SK-N-SH (cell line): ENCODE data around the gene LRMDA. TPM values are rescaled to one million over a fixed set of nuclear protein-coding genes. Genes with fewer than 3 reads are reported as not detected.

Experiments used
- CTCF ChIA-PET: fragments of 300-600, 350-600 bp; formaldehyde crosslinking; extraction: SDS; loops from one replicate; lab custom pipeline; 2021; lab: Yijun Ruan, JAX
- POLR2A ChIA-PET: fragments of 350-600 bp; sonication (Branson Sonifier 250); formaldehyde crosslinking; extraction: SDS; loops from one replicate; lab custom pipeline; 2020; ENCODE audit warnings: antibody characterized with exemption, inconsistent platforms; lab: Yijun Ruan, JAX
- DNase-seq: peaks from one replicate; pipeline ENCODE4 v3.0.0; 2012
- H2AFZ ChIP-seq: fragments of 200-600 bp; sonication (generic); 2 replicates; pipeline ENCODE4 v1.8.1; 2016; ENCODE audit warnings: antibody characterized with exemption, mild to moderate bottlenecking, low read depth
- H3F3A ChIP-seq: fragments of 200-600 bp; sonication (generic); replicated peaks from 2 replicates; pipeline ENCODE3; 2016; ENCODE audit warnings: antibody characterized with exemption, mild to moderate bottlenecking; ENCODE audit not compliant: insufficient read depth
- H3K27ac ChIP-seq, 2 experiments: fragments of 200-500 bp in 1 of 2; fragments of 200-600 bp in 1 of 2; sonication (Bioruptor generic) in 1 of 2; sonication (generic), shearing (Covaris generic) in 1 of 2; 2 replicates each; pipeline versions ENCODE4 v1.5.1 to v1.6.1; 2014 to 2016; ENCODE audit warnings: low read depth in 2 of 2, inconsistent platforms in 1 of 2, low read length in 1 of 2, mild to moderate bottlenecking in 1 of 2, mixed read lengths in 1 of 2
- H3K27me3 ChIP-seq: fragments of 200-600 bp; sonication (generic), shearing (Covaris generic); 2 replicates; pipeline ENCODE4 v1.6.1; 2016; ENCODE audit warnings: mixed run types; ENCODE audit not compliant: insufficient read depth
- H3K36me3 ChIP-seq, 2 experiments: fragments of 200-500 bp in 1 of 2; fragments of 200-600 bp in 1 of 2; sonication (Bioruptor generic) in 1 of 2; sonication (generic) in 1 of 2; replicated peaks in 1 of 2; 2 replicates each; pipeline versions ENCODE3 to v1.5.1; 2014 to 2016; ENCODE audit warnings: low read length in 1 of 2, mild to moderate bottlenecking in 1 of 2; ENCODE audit not compliant: insufficient read depth in 2 of 2, control insufficient read depth in 1 of 2
- H3K4me1 ChIP-seq, 2 experiments: fragments of 200-500 bp in 1 of 2; fragments of 200-600 bp in 1 of 2; sonication (Bioruptor generic) in 1 of 2; sonication (generic), shearing (Covaris generic) in 1 of 2; 2 replicates each; pipeline versions ENCODE4 v1.5.1 to v1.6.1; 2014 to 2016; ENCODE audit warnings: low read depth in 1 of 2, low read length in 1 of 2, mixed run types in 1 of 2; ENCODE audit not compliant: insufficient read depth in 2 of 2, control insufficient read depth in 1 of 2
- H3K4me2 ChIP-seq: fragments of 200-600 bp; sonication (generic), shearing (Covaris generic); 2 replicates; pipeline ENCODE4 v1.6.1; 2017; ENCODE audit warnings: mixed run types
- H3K4me3 ChIP-seq, 2 experiments: fragments of 200-500 bp in 1 of 2; fragments of 200-600 bp in 1 of 2; sonication (Bioruptor generic) in 1 of 2; sonication (generic), shearing (Covaris generic) in 1 of 2; 2 replicates each; pipeline versions ENCODE4 v1.5.1 to v1.8.1; 2014 to 2016; ENCODE audit warnings: low read depth in 2 of 2, inconsistent platforms in 1 of 2, low read length in 1 of 2, mild to moderate bottlenecking in 1 of 2, mixed read lengths in 1 of 2, moderate library complexity in 1 of 2
- H3K79me2 ChIP-seq: fragments of 200-600 bp; sonication (generic); 2 replicates; pipeline ENCODE4 v1.8.1; 2017; ENCODE audit warnings: mild to moderate bottlenecking; ENCODE audit not compliant: insufficient read depth
- H3K9ac ChIP-seq: fragments of 200-600 bp; sonication (generic); 2 replicates; pipeline ENCODE4 v1.6.1; 2017; ENCODE audit warnings: mixed run types
- H3K9me2 ChIP-seq: fragments of 200-600 bp; sonication (generic); 2 replicates; pipeline ENCODE4 v1.6.1; 2017; ENCODE audit warnings: mixed run types
- H3K9me3 ChIP-seq: fragments of 200-600 bp; sonication (generic); 2 replicates; pipeline ENCODE4 v1.6.1; 2017; ENCODE audit warnings: mixed run types, mild to moderate bottlenecking, moderate library complexity
- H4K20me1 ChIP-seq: fragments of 200-600 bp; sonication (generic); 2 replicates; pipeline ENCODE4 v1.6.1; 2017; ENCODE audit warnings: mild to moderate bottlenecking, mixed run types; ENCODE audit not compliant: insufficient read depth
- ELF1 ChIP-seq: IDR thresholded peaks from 2 replicates; pipeline ENCODE4 v1.4.0; 2012
- FOSL2 ChIP-seq: IDR thresholded peaks from 2 replicates; pipeline ENCODE4 v1.4.0; 2012; ENCODE audit warnings: low read depth, mild to moderate bottlenecking, moderate library complexity, borderline replicate concordance
- FOXJ3 ChIP-seq: sonication (generic); formaldehyde crosslinking; IDR thresholded peaks from 2 replicates; pipeline ENCODE4 v1.5.1; 2020; ENCODE audit warnings: mild to moderate bottlenecking, missing genetic modification reagents
- JUND ChIP-seq: IDR thresholded peaks from 2 replicates; pipeline ENCODE4 v1.4.0; 2012
- PBX3 ChIP-seq: IDR thresholded peaks from 2 replicates; pipeline ENCODE4; 2012
- REST ChIP-seq: IDR thresholded peaks from 2 replicates; pipeline ENCODE4 v1.6.1; 2012; ENCODE audit warnings: mild to moderate bottlenecking, low read depth, low read length, moderate library complexity
- TAF1 ChIP-seq: IDR thresholded peaks from 2 replicates; pipeline ENCODE4 v1.6.1; 2012; ENCODE audit warnings: low read depth, mild to moderate bottlenecking, low read length, moderate library complexity, borderline replicate concordance
- TCF12 ChIP-seq: IDR thresholded peaks from 2 replicates; pipeline ENCODE4 v1.4.0; 2012
- ZBTB33 ChIP-seq: IDR thresholded peaks from 2 replicates; pipeline ENCODE4 v1.4.0; 2012; ENCODE audit warnings: low read depth, borderline replicate concordance
- WGBS: methylation state at CpG from one replicate; pipeline ENCODE4 v1.1.6; 2017; ENCODE audit warnings: low lambda C conversion rate; 5-methylcytosine and 5-hydroxymethylcytosine counted together
- polyA plus RNA-seq, 3 experiments: library from polyadenylated mRNA; depleted of rRNA; stranded (reverse); fragments of >200 nt; gene quantifications; 2 replicates each; pipeline ENCODE4 v1.2.3, GENCODE V29; 2012
- TF ChIP-seq, protein P1 (sequence below): fragments of 150-350 bp; IDR thresholded peaks from 2 replicates; pipeline ENCODE4 v1.6.1; 2016; ENCODE audit warnings: mild to moderate bottlenecking, low read depth, low read length

LRMDA gene
- polyA plus RNA-seq, 1 of the 3 experiments (the other 2 are of a cell fraction): 0.95 TPM

DNA sequence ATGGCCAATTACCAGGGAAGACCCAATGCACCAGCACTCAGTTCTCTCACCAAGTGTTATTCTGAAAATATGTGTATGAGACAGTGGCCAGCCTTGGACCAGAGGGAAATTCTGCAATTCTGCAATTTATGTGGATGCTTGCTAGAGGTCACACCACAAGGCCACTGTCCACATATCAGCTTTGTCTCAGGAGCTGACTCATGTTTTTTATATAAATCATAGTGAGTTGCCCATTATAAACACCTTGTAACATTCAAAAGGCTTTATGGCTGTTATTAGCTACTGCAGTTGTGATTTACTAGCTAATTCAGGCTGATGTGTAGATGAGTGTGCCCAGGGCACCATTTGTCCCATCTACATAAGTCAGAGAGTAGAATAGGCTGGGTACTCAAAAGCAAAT, 649.0 kb downstream of the LRMDA start:
- CTCF ChIA-PET: no interaction called here
- POLR2A ChIA-PET: no interaction called here

DNA sequence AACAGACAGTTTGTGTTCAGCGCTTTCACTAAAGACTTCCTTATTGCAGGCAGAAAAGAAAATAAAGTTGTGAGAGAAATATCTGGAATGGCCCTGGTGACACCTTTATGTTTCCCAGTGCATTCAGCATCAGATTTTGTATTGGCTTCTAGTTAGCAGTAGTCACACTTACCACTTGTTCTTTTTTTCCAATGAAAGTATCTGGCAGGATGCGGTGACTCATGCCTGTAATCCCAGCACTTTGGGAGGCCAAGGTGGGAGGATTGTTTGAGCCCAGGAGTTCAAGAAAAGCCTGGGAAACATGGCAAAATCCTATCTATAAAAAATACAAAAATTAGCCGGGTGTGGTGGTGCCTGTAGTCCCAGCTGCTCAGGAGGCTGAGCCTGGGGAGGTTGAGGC, 649.6 kb downstream of the LRMDA start:
- no peaks in the 10 kb centered on the region for H4K20me1 ChIP-seq
- no peak overlapping the region for H3K27ac ChIP-seq
- no peaks in the 10 kb centered on the region for H3K27me3 ChIP-seq
- no peaks in the 10 kb centered on the region for H3K9me3 ChIP-seq
- WGBS: 87% methylated on average over 3 of the region's 3 CpGs
- H3F3A ChIP-seq: no peaks in the 10 kb centered on the region
- H3K9me2 ChIP-seq: no peaks in the 10 kb centered on the region
- H3K4me2 ChIP-seq: no peak overlapping the region
- no peaks in the 10 kb centered on the region for H3K79me2 ChIP-seq
- CTCF ChIA-PET: interaction anchor here (1.0 to 1.4 kb wide), 2 partner anchors 37 to 44 kb away, joined by 3 to 4 read pairs; no protein-coding TSS in a partner anchor
- no peak overlapping the region for H2AFZ ChIP-seq
- TF ChIP-seq JUND: peak; percentile 28; the same call in 1 of the 2 replicates
- TF ChIP-seq FOXJ3: no peak
- no peak for TF ChIP-seq REST
- TF ChIP-seq ZBTB33: no peak
- TF ChIP-seq TAF1: no peak
- no peak for TF ChIP-seq ELF1
- TF ChIP-seq FOSL2: peak; percentile 30; the same call in 1 of the 2 replicates
- no peaks in the 10 kb centered on the region for H3K36me3 ChIP-seq
- POLR2A ChIA-PET: no interaction called here
- no peak overlapping the region for H3K4me3 ChIP-seq
- no peaks in the 10 kb centered on the region; a peak in 1 of 4 replicates for H3K4me1 ChIP-seq
- H3K9ac ChIP-seq: no peak overlapping the region
- no peak for DNase-seq

More for the DNA sequence above, 649.0 kb downstream of the LRMDA start:
- no peak overlapping the region for H2AFZ ChIP-seq
- no peaks in the 10 kb centered on the region; a peak in 1 of 4 replicates for H3K4me1 ChIP-seq
- H3K79me2 ChIP-seq: no peaks in the 10 kb centered on the region
- H4K20me1 ChIP-seq: no peaks in the 10 kb centered on the region
- DNase-seq: no peak
- H3K9ac ChIP-seq: no peak overlapping the region
- H3K4me2 ChIP-seq: no peak overlapping the region
- no peaks in the 10 kb centered on the region for H3K36me3 ChIP-seq
- H3K4me3 ChIP-seq: no peak overlapping the region
- H3K27me3 ChIP-seq: no peaks in the 10 kb centered on the region
- H3F3A ChIP-seq: no peaks in the 10 kb centered on the region
- H3K9me3 ChIP-seq: no peaks in the 10 kb centered on the region
- no peaks in the 10 kb centered on the region for H3K9me2 ChIP-seq
- TF ChIP-seq TCF12 (0 out of 2 replicates have a peak, but pooled peaks have one; percentile 17), FOSL2 (peak; percentile 9; the same call in 1 of the 2 replicates), ELF1 (no peak), PBX3 (0 out of 2 replicates have a peak, but pooled peaks have one; percentile 38)
- TF ChIP-seq, protein P1, sequence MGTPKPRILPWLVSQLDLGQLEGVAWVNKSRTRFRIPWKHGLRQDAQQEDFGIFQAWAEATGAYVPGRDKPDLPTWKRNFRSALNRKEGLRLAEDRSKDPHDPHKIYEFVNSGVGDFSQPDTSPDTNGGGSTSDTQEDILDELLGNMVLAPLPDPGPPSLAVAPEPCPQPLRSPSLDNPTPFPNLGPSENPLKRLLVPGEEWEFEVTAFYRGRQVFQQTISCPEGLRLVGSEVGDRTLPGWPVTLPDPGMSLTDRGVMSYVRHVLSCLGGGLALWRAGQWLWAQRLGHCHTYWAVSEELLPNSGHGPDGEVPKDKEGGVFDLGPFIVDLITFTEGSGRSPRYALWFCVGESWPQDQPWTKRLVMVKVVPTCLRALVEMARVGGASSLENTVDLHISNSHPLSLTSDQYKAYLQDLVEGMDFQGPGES: no peak
- H3K27ac ChIP-seq: no peak overlapping the region
